GM19455 (cell line): ENCODE data around the gene EIPR1.

Experiments
- ATAC-seq: cut with Tn5 transposase; IDR thresholded peaks from one replicate; pipeline ENCODE4 v1.9.1; 2021; ENCODE audit not compliant: unreplicated experiment

EIPR1 gene

DNA sequence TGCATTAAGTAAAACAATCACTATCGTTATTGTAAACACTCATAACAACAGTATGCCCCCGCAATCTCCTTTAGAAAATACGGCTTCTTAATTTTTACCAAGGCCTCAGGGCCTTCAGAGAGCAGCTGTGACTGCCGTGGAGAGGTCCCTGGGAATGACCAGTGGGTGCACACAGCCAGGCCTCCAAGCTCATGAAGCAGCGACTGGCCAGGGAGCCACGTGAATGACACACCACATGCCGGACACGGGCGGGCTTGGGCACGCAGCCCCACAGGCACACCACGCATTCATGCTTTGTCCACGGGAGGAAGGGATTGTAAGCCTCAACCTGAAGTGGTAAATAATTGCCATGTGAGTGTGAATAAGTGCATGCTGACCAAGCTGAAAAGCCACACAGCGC is 121.0 kb downstream of the EIPR1 start:
- ATAC-seq = no peak

- no peak for ATAC-seq
Measured at GRCh38 chr2:3256157-3256556, 121.5 kb downstream of the EIPR1 start.

- ATAC-seq = no peak
Measured at GRCh38 chr2:3254442-3254941, 123.1 kb downstream of the EIPR1 start.

GRCh38 chr2:3253913-3254441 is 123.6 kb downstream of the EIPR1 start:
- no peak for ATAC-seq

DNA sequence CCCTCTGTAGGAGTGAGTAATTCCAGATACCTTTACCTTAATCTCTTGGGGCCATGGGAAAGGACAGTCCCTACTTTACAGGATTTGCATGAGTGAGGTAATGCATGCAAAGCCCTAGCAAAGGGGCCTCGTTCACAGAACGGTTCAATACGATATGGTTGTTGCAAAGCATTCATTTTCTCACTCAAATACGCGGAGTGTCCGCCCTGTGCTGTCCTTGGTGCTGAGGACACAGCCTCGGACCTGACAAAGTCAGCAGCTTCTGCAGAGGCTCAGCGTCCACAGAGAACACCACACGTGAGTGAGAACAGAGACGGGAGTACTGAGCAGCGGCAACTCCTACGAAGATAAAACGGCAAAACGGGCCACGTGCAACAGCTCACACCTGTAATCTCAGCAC is 125.7 kb downstream of the EIPR1 start:
- no peak for ATAC-seq

GRCh38 chr2:3249476-3249962 is 128.1 kb downstream of the EIPR1 start:
- ATAC-seq = no peak

GRCh38 chr2:3248754-3249475 is 128.7 kb downstream of the EIPR1 start:
- no peak for ATAC-seq

DNA sequence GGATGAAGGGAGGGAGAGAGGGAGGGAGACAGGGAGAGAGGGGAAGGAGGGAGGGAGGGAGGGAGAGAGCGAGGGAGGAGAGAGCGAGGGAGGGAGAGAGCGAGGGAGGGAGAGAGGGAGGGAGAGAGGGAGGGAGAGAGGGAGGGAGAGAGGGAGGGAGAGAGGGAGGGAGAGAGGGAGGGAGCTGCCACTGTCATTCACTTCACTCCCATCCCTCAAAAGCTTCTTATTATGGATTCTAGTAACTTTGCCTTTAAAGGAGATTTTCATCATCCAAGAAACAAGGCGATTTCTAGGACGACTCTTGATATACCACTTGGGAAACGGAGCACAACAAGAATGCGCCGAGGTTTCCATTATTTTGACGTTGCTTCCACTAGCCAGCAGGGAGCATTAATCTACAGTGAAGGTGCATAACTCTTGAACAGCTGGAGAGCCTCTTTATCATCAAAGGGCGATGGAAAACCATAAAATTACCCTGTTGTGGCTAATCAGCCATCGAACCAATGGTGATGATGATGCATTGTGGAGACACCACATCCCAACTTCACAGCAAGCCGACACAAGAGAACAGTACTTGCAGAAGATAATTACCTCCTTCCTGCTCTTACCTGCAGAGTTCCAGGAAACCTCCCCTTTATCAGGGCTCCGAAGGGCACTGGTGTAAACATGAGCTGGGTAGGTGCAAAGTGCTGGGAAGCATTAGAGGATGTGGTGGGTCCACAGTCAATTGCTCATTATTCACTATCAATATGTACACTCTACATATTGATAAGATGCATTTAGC is 130.5 kb downstream of the EIPR1 start:
- ATAC-seq = no peak

DNA sequence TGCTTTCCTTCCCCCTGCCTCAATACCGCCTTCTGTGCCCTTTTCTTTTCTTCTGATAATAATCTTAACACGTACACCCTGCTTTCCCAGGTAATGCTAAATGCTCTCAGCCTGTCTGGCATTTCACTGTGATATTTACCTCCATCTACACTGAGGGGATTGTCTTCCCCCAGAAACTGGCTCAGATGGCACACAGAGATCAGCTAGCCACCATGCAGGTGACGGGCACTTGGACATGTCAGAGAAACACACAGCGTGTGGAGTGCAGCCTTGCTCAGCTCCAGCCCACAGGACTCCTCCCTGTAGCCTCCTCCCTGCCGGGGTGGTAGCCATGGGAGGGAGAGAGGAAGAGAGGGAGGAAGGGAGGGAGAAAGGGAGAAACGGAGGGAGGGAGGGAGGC is 131.2 kb downstream of the EIPR1 start:
- no peak for ATAC-seq

- ATAC-seq = no peak
Measured at GRCh38 chr2:3244486-3244885, 133.1 kb downstream of the EIPR1 start.

DNA sequence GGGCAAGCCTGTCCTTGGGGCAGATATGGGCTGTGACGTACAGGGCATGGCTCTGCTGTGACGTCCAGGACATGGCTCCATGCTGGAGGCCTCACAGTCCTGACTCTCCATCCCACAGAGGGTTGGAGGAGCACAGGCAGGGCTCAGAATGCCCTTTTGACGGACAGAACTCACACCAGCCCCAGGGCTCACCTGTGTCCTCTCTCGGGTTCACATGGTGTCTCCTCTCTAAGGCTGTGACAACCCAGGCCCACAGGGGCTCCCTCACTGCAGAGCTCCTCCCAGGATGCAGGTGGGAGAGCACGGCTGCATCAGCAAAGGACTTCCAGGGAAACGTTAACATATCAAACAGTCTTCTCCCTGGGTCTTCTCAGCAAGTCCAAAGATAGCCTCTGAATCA is 133.8 kb downstream of the EIPR1 start:
- no peak for ATAC-seq

DNA sequence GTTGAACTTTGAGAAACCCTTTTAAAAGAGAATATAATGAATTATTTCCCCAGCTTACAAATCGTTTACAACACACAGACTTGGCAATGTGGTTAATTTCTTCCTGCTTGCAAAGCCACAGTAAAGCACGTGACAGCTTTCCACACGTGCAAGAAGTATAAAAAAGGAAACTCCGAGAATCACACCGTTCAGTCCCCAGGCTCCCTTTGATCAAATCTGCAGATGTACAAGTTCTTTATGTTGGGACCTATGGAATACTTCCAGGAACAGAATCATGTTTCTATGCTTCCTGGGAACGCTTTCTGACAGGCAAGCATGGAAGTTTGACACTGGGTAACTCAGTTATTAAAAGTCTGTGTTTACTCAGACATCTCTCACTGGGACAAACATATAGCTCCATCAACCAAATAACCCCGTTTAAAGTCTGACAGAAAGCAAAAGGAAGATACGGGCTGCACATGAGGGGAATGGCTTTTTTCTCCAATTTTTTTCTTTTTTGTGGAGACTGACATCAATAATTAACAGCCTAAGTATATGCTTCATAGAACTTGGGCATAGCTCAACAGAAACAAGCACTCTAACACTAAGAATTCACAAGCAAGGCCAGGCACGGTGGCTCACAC is 134.8 kb downstream of the EIPR1 start:
- ATAC-seq = no peak

- ATAC-seq = no peak
Measured at GRCh38 chr2:3241971-3242746, 135.5 kb downstream of the EIPR1 start.

DNA sequence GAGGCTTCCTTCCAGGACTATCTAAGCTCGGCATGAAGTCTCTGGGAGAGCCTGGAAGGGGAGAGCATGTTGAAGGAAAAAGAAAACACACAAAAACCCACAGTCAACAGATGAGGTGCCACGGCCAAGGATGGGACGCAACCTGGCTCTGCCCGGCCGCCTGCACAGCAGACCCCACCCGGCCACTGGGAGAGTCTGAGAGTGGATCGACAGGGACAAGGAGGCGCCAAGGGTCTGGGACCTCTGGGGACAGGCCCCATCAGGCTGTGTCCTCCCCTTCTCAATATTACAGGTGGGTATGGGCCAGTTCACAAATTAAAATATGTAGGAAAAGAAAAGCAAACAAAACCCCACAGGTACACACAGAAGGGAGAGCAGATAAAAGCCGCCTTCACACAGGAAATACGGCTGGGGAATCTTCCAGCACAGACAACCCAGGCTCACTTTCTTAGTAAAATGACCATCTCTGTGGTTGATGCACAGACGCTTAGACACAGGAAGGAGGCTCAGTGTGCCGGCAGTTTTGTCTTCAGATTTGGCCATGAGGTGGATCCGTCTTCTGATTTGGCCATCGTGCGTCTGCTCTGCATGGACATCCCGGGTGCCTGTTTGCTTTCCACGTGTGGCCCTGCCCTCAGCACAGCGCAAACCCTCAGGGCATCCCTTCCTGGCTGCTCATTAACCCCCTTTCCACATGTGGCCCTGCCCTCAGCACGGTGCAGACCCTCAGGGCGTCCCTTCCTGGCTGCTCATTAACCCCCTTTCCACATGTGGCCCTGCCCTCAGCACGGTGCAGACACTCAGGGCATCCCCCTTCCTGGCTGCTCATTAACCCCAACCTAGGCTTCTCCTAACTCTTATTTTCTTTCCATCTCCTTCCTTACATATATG is 138.4 kb downstream of the EIPR1 start:
- peak; percentile 79 for ATAC-seq

GRCh38 chr2:3236300-3237045 is 141.1 kb downstream of the EIPR1 start:
- ATAC-seq = no peak

- no peak for ATAC-seq
Measured at GRCh38 chr2:3233877-3234276, 143.7 kb downstream of the EIPR1 start.

DNA sequence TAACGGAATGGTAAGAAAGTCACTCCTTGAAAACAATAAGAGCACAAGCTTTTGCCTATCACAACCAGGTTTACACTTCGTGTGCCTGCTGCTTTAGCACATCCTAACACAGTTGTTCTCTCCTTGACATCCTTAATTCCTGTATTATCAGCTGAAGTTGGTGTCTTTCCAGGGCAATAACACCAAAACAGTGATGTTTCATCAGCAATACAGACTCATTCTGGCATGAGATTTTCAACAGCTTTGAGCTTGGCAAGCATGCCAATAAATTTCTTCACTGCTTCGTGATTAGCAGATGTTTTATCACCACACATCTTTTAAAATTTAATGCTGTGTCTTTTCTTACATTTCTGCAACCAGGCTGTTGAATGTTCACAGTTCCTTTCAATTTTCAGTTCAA is 148.4 kb downstream of the EIPR1 start:
- ATAC-seq = no peak

GRCh38 chr2:3224681-3225080 is 152.9 kb downstream of the EIPR1 start:
- no peak for ATAC-seq
